ENCODE measurements around the gene SLC39A7.

Gene SLC39A7

GRCh38 chr6:33164665-33165373 lies 35.8 kb upstream of the SLC39A7 start (continued):
- TF ChIP-seq PATZ1 (CRISPR knock-in tag; IDR thresholded peaks at IDR 0.05; ENCODE audit: borderline replicate concordance) (no peak), RARB (CRISPR knock-in tag; IDR thresholded peaks at IDR 0.05) (no peak), TCF4 (CRISPR knock-in tag; IDR thresholded peaks at IDR 0.05; ENCODE audit: borderline replicate concordance) (no peak), ZNF565 (CRISPR knock-in tag; conservative IDR thresholded peaks at IDR 0.05; ENCODE audit: low read depth) (no peak), TSHZ2 (CRISPR knock-in tag; IDR thresholded peaks at IDR 0.05) (no peak), ARNTL (CRISPR knock-in tag; IDR thresholded peaks at IDR 0.05; ENCODE audit: borderline replicate concordance, low read depth) (no peak)

- TF ChIP-seq, protein P1, sequence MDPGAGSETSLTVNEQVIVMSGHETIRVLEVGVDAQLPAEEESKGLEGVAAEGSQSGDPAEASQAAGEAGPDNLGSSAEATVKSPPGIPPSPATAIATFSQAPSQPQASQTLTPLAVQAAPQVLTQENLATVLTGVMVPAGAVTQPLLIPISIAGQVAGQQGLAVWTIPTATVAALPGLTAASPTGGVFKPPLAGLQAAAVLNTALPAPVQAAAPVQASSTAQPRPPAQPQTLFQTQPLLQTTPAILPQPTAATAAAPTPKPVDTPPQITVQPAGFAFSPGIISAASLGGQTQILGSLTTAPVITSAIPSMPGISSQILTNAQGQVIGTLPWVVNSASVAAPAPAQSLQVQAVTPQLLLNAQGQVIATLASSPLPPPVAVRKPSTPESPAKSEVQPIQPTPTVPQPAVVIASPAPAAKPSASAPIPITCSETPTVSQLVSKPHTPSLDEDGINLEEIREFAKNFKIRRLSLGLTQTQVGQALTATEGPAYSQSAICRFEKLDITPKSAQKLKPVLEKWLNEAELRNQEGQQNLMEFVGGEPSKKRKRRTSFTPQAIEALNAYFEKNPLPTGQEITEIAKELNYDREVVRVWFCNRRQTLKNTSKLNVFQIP (CRISPR knock-in tag; IDR thresholded peaks at IDR 0.05; ENCODE audit: borderline replicate concordance, low read depth): no peak
- no peak for TF ChIP-seq GLIS3 (CRISPR knock-in tag; IDR thresholded peaks at IDR 0.05)
- no peak for TF ChIP-seq TSHZ2 (CRISPR knock-in tag; IDR thresholded peaks at IDR 0.05)
- no peak for TF ChIP-seq OSR1 (CRISPR knock-in tag; IDR thresholded peaks at IDR 0.05)
- no peak for TF ChIP-seq ZNF70 (CRISPR knock-in tag; IDR thresholded peaks at IDR 0.05)
- TF ChIP-seq BACH2 (CRISPR knock-in tag; IDR thresholded peaks at IDR 0.05; ENCODE audit: borderline replicate concordance): no peak
- TF ChIP-seq ZFP3 (CRISPR knock-in tag; IDR thresholded peaks at IDR 0.05): no peak
- TF ChIP-seq CREB5 (CRISPR knock-in tag; IDR thresholded peaks at IDR 0.05; ENCODE audit: low read depth): no peak
- TF ChIP-seq CSRNP3 (CRISPR knock-in tag; IDR thresholded peaks at IDR 0.05): no peak
- TF ChIP-seq SNAI2 (CRISPR knock-in tag; IDR thresholded peaks at IDR 0.05): no peak
- no peak for TF ChIP-seq RARB (CRISPR knock-in tag; IDR thresholded peaks at IDR 0.05)
- TF ChIP-seq ZNF8 (CRISPR knock-in tag; IDR thresholded peaks at IDR 0.05): no peak
- no peak for TF ChIP-seq PPARA (CRISPR knock-in tag; IDR thresholded peaks at IDR 0.05; ENCODE audit: borderline replicate concordance)
- no peak for TF ChIP-seq ESRRG (CRISPR knock-in tag; IDR thresholded peaks at IDR 0.05)
- no peak for TF ChIP-seq CSDC2 (CRISPR knock-in tag; IDR thresholded peaks at IDR 0.05)
- TF ChIP-seq PATZ1 (CRISPR knock-in tag; IDR thresholded peaks at IDR 0.05; ENCODE audit: borderline replicate concordance): no peak
- TF ChIP-seq ARNTL (CRISPR knock-in tag; IDR thresholded peaks at IDR 0.05; ENCODE audit: borderline replicate concordance, low read depth): no peak
- no peak for ATAC-seq
These were observed 34.9 kb upstream of the SLC39A7 start for GRCh38 chr6:33165581-33166258.
